ENCODE measurements around the gene NLK.

NLK gene

DNA sequence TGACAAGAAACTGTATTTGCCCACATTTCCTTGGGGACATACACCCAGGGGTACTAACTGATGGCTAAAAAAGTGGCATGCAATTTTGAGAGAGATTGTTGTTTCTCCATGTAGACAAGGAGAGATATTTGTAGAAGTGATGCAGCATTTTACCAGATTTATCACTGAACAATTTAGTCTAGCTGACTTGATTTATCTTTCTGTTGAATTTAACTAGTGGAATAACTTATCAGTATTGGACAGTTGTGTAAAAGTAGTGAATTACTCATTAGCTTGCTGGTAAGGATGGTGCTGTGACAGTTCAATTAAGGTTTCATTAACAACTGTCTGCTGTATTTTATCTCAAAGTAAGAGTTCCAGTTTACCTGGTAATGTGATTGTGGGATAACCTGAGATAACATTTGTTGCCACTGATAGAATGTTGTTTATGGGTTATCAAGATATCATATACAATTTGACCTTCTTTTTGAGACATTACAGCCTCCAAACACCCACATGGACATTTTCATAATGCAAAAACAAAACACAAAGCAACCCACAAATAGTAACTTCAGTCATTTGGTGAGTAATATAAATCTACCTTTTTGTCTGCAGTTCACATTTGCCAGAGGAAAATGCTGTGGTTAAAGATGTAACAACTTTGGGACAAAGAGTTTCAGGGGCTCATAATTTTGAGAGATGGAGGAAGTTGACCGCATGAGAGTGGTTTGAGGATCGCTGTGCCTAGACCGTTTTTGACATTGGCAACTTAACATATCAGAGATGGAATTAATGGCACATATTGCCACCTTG is 3.8 kb downstream of the NLK start:
- peaks cover 19% of the 10 kb centered on the region for H3K4me1 ChIP-seq (ENCODE audit: control insufficient read depth, insufficient read depth, low read length, poor library complexity, severe bottlenecking)
- no peaks in the 10 kb centered on the region for H3K9me3 ChIP-seq (ENCODE audit: control insufficient read depth, low read length)
- H3K4me3 ChIP-seq (ENCODE audit: insufficient read depth, low read depth, low read length, poor library complexity, severe bottlenecking), result no peak overlapping the region
- no peak overlapping the region for H3K27ac ChIP-seq (ENCODE audit: insufficient read depth, low read length, poor library complexity, severe bottlenecking)
- no peaks in the 10 kb centered on the region for H3K36me3 ChIP-seq (ENCODE audit: control insufficient read depth, insufficient read depth, low read length)
- no peaks in the 10 kb centered on the region for H3K27me3 ChIP-seq (replicated peaks; ENCODE audit: control insufficient read depth, insufficient read depth, low read length, poor library complexity, severe bottlenecking)
- DNase-seq, result no peak

DNA sequence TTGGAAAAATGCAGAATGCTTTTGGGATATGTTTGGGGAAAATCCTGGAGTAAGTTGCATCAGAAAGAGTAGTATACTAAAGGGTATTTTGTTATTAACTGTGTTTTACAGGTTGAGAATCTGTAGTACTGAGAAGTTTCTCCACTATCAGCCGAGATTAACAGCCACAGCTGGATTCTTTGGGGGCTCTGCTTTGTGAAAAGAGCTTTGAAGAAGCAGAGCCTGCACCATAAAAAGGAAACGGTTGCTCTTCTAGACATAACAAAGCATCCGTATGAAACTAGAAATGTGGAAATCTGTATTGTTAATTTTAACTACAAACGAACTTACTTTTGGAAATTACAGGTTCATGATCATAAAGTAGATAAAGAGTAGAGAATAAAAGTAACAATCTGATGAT is 5.3 kb downstream of the NLK start:
- no peaks in the 10 kb centered on the region for H3K27me3 ChIP-seq (replicated peaks; ENCODE audit: control insufficient read depth, insufficient read depth, low read length, poor library complexity, severe bottlenecking)
- no peaks in the 10 kb centered on the region for H3K9me3 ChIP-seq (ENCODE audit: control insufficient read depth, low read length)
- no peak overlapping the region for H3K27ac ChIP-seq (ENCODE audit: insufficient read depth, low read length, poor library complexity, severe bottlenecking)
- H3K36me3 ChIP-seq (ENCODE audit: control insufficient read depth, insufficient read depth, low read length), result no peaks in the 10 kb centered on the region
- no peak overlapping the region for H3K4me3 ChIP-seq (ENCODE audit: insufficient read depth, low read depth, low read length, poor library complexity, severe bottlenecking)
- no peak for DNase-seq
- peaks cover 12% of the 10 kb centered on the region for H3K4me1 ChIP-seq (ENCODE audit: control insufficient read depth, insufficient read depth, low read length, poor library complexity, severe bottlenecking)

DNA sequence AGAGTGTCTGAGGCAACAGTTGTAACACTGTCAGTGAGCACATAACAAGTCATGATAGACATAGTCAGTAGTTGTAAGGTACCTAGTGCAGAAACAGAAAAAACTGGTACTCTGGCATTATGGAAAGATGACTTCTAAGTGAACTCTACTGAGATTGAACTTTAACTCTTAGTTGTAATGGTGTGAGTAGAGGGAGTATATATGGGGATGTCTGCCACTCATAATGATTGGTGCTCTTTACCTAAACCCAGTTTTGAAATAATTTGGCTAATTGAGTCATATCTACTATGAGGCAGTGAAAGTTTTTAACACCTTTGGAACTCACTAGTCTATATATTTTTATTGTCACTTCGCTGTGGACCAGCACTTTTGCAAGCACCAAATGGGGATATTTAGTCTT is 6.6 kb downstream of the NLK start:
- Histone ChIP-seq H3K36me3 (ENCODE audit: control insufficient read depth, insufficient read depth, low read length) (no peaks in the 10 kb centered on the region), H3K27me3 (replicated peaks; ENCODE audit: control insufficient read depth, insufficient read depth, low read length, poor library complexity, severe bottlenecking) (no peaks in the 10 kb centered on the region), H3K27ac (ENCODE audit: insufficient read depth, low read length, poor library complexity, severe bottlenecking) (no peak overlapping the region), H3K4me1 (ENCODE audit: control insufficient read depth, insufficient read depth, low read length, poor library complexity, severe bottlenecking) (peaks cover 10% of the 10 kb centered on the region), H3K9me3 (ENCODE audit: control insufficient read depth, low read length) (no peaks in the 10 kb centered on the region), H3K4me3 (ENCODE audit: insufficient read depth, low read depth, low read length, poor library complexity, severe bottlenecking) (no peak overlapping the region)
- DNase-seq, result no peak

DNA sequence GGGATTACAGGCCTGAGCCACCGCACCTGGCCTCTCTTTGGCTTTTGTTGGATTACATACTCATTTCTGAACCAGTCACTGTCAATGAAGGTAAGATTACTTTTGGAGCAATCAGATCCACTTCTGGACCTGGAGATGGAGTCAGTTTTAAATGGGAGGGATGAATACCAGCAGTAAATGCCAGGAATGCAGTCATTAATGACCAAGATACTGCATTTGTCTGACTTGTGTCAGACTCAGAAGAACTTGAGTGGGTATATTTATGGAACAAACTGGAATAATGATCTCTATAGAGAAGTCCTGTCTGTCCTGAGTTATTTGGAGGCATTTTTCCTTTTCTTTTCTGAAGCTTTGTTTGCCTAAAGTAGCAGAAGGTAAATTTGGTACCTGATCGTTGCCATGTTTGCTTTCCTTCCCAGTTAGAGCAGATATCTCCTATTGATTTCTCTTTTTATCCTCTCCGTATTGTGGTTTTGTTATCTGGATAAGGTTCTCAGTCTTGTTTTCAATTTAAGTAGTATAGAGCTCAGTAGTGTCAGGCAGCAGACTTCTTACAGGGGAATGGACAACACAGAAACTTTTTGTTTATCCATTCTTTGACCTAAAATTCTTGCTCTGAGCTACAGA is 10.7 kb downstream of the NLK start:
- Histone ChIP-seq H3K4me3 (ENCODE audit: insufficient read depth, low read depth, low read length, poor library complexity, severe bottlenecking) (no peak overlapping the region), H3K36me3 (ENCODE audit: control insufficient read depth, insufficient read depth, low read length) (no peaks in the 10 kb centered on the region), H3K4me1 (ENCODE audit: control insufficient read depth, insufficient read depth, low read length, poor library complexity, severe bottlenecking) (no peaks in the 10 kb centered on the region), H3K9me3 (ENCODE audit: control insufficient read depth, low read length) (no peaks in the 10 kb centered on the region), H3K27me3 (replicated peaks; ENCODE audit: control insufficient read depth, insufficient read depth, low read length, poor library complexity, severe bottlenecking) (no peaks in the 10 kb centered on the region), H3K27ac (ENCODE audit: insufficient read depth, low read length, poor library complexity, severe bottlenecking) (no peak overlapping the region)
- no peak for DNase-seq

DNA sequence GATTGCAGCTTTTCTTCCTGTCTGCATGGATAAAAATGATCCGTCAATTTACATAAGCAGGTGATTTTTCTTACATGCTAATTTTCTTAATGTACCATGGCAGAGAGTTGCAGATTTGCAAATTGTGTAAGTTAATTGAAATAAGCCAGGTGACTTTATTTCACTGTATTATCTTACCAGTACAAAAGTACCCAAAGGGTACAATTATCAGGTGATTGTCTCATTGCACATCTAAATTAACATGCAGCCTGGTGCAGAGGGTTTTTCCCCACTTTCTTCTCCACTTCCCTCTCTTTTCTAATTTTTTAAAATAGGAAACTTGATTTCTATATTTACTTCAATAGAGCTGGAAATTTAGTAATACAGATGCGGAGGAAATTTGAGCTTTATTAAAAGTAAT is 11.2 kb downstream of the NLK start:
- no peaks in the 10 kb centered on the region for H3K4me1 ChIP-seq (ENCODE audit: control insufficient read depth, insufficient read depth, low read length, poor library complexity, severe bottlenecking)
- no peak for DNase-seq
- H3K27ac ChIP-seq (ENCODE audit: insufficient read depth, low read length, poor library complexity, severe bottlenecking), result no peak overlapping the region
- no peaks in the 10 kb centered on the region for H3K36me3 ChIP-seq (ENCODE audit: control insufficient read depth, insufficient read depth, low read length)
- no peak overlapping the region for H3K4me3 ChIP-seq (ENCODE audit: insufficient read depth, low read depth, low read length, poor library complexity, severe bottlenecking)
- no peaks in the 10 kb centered on the region for H3K27me3 ChIP-seq (replicated peaks; ENCODE audit: control insufficient read depth, insufficient read depth, low read length, poor library complexity, severe bottlenecking)
- H3K9me3 ChIP-seq (ENCODE audit: control insufficient read depth, low read length), result no peaks in the 10 kb centered on the region

DNA sequence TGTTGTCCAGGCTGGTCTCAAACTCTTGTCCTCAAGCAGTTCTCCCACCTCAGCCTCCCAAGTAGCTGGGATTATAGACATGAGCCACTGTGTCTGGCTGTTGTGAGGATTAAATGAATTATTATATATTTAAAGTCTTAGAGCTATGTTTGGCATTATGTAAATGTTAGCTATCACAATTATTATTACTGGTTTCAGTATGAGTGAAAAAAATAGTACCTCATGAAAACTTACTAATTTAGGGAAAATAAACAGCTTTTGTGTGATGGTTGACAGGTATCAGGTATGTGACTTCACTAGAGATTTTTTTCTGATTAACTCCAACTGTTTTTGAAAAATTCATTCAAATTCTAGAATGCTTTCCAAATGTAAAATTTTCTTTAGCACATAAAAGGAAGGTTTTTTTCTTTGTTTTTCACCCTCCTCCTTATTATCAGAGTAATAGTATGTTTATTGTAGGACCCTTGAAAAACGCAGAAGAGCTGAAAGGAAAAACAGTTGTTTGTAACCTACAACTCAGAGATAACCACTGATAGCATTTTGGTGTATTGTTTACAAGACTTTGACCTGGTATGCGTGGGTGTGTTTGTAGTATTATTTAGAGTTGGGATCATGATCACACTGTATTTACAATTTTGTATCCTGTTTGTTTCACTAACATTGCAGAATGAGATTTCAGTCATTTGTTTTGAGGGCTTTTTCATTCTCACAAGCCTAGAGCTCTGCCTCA is 13.2 kb downstream of the NLK start:
- H3K9me3 ChIP-seq (ENCODE audit: control insufficient read depth, low read length), result no peaks in the 10 kb centered on the region
- H3K4me3 ChIP-seq (ENCODE audit: insufficient read depth, low read depth, low read length, poor library complexity, severe bottlenecking), result no peak overlapping the region
- H3K27ac ChIP-seq (ENCODE audit: insufficient read depth, low read length, poor library complexity, severe bottlenecking), result no peak overlapping the region
- no peak for DNase-seq
- no peaks in the 10 kb centered on the region for H3K27me3 ChIP-seq (replicated peaks; ENCODE audit: control insufficient read depth, insufficient read depth, low read length, poor library complexity, severe bottlenecking)
- no peaks in the 10 kb centered on the region for H3K36me3 ChIP-seq (ENCODE audit: control insufficient read depth, insufficient read depth, low read length)
- no peaks in the 10 kb centered on the region for H3K4me1 ChIP-seq (ENCODE audit: control insufficient read depth, insufficient read depth, low read length, poor library complexity, severe bottlenecking)

DNA sequence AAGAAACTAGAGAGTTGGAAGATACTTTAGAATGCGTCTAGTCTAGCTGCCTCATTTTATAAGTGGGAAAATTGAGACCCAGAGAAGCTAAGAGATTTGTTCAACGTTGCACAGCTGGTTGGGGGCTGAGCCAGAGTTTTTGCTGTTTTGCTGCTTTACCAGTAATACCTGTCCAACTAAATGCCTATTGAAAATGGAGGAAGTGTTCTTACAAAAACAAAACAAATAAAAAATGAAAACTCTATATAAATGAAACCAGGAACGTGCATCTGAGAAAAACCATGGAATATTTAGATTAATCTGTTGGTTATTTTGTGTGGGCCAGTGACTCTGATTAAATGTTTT is 13.8 kb downstream of the NLK start:
- no peak for DNase-seq
- Histone ChIP-seq H3K36me3 (ENCODE audit: control insufficient read depth, insufficient read depth, low read length) (no peaks in the 10 kb centered on the region), H3K9me3 (ENCODE audit: control insufficient read depth, low read length) (no peaks in the 10 kb centered on the region), H3K4me1 (ENCODE audit: control insufficient read depth, insufficient read depth, low read length, poor library complexity, severe bottlenecking) (no peaks in the 10 kb centered on the region), H3K27me3 (replicated peaks; ENCODE audit: control insufficient read depth, insufficient read depth, low read length, poor library complexity, severe bottlenecking) (no peaks in the 10 kb centered on the region), H3K4me3 (ENCODE audit: insufficient read depth, low read depth, low read length, poor library complexity, severe bottlenecking) (no peak overlapping the region), H3K27ac (ENCODE audit: insufficient read depth, low read length, poor library complexity, severe bottlenecking) (no peak overlapping the region)

DNA sequence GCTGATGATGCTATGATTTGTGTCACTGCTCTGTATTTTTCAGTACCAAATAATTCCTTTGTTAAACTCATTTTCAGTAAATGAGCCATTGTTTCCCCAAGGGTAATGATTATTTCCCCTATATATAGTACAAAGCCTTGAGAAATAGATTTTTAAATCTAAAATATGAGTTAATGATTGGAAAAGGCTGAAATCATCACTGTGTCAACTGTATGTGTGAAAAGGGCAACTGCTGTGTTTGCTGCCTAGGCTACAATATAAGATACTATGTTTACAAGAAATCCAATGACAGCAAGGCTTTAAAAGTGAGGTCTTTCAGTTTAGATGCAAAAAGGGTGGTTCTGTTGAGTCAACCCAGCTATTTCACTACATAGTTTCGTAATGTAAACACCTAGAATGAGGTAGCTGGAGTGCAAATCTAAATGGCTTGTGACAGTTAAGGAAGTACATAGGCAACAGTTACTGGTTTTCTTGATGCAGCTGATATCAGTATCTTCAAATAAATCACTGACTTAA is 15.3 kb downstream of the NLK start:
- no peak overlapping the region for H3K4me3 ChIP-seq (ENCODE audit: insufficient read depth, low read depth, low read length, poor library complexity, severe bottlenecking)
- no peak for DNase-seq
- H3K4me1 ChIP-seq (ENCODE audit: control insufficient read depth, insufficient read depth, low read length, poor library complexity, severe bottlenecking), result no peaks in the 10 kb centered on the region
- no peaks in the 10 kb centered on the region for H3K27me3 ChIP-seq (replicated peaks; ENCODE audit: control insufficient read depth, insufficient read depth, low read length, poor library complexity, severe bottlenecking)
- H3K9me3 ChIP-seq (ENCODE audit: control insufficient read depth, low read length), result no peaks in the 10 kb centered on the region
- H3K27ac ChIP-seq (ENCODE audit: insufficient read depth, low read length, poor library complexity, severe bottlenecking), result no peak overlapping the region
- no peaks in the 10 kb centered on the region for H3K36me3 ChIP-seq (ENCODE audit: control insufficient read depth, insufficient read depth, low read length)

DNA sequence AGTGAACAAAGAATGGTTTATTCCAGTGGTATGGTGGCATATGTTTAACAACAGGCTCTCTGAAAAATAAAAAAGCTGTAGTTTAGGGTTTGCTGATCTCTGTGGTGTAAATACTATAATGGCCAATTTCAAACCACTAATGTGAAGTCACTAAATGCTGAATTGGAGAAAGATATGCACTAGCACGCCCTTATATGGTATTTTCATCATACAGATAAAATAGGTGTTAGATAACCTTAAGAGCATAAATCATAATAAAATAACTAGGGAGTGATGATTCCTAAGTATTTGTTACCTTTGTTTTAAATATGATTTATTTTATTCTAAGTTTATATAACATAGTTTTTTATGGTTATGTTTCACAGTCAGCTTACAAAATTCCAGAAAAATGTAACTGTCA is 17.2 kb downstream of the NLK start:
- no peaks in the 10 kb centered on the region for H3K4me1 ChIP-seq (ENCODE audit: control insufficient read depth, insufficient read depth, low read length, poor library complexity, severe bottlenecking)
- no peaks in the 10 kb centered on the region for H3K27me3 ChIP-seq (replicated peaks; ENCODE audit: control insufficient read depth, insufficient read depth, low read length, poor library complexity, severe bottlenecking)
- no peaks in the 10 kb centered on the region for H3K9me3 ChIP-seq (ENCODE audit: control insufficient read depth, low read length)
- H3K4me3 ChIP-seq (ENCODE audit: insufficient read depth, low read depth, low read length, poor library complexity, severe bottlenecking), result no peak overlapping the region
- H3K36me3 ChIP-seq (ENCODE audit: control insufficient read depth, insufficient read depth, low read length), result no peaks in the 10 kb centered on the region
- no peak overlapping the region for H3K27ac ChIP-seq (ENCODE audit: insufficient read depth, low read length, poor library complexity, severe bottlenecking)
- no peak for DNase-seq

DNA sequence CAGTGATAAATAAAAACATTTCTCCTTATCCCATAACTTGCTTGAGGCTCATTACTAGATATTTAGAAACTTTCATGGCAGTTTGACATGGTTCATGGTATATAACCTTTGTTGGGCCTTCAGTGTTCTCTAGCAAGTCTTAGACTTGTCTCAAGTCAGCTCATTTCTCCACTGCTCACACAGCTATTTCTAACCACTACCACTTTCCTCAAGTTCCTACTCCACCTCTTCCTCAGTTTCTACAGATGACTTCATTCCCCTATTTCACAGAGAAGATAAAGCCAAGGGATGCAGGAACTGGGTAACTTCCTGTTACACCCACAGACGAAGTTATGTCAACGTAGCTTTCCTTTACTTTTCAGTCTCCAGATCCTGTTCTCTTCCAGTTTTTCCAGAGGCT is 23.2 kb downstream of the NLK start:
- no peak for DNase-seq
- no peak overlapping the region for H3K27ac ChIP-seq (ENCODE audit: insufficient read depth, low read length, poor library complexity, severe bottlenecking)
- H3K36me3 ChIP-seq (ENCODE audit: control insufficient read depth, insufficient read depth, low read length), result no peaks in the 10 kb centered on the region
- H3K27me3 ChIP-seq (replicated peaks; ENCODE audit: control insufficient read depth, insufficient read depth, low read length, poor library complexity, severe bottlenecking), result no peaks in the 10 kb centered on the region
- peaks cover 9% of the 10 kb centered on the region for H3K4me1 ChIP-seq (ENCODE audit: control insufficient read depth, insufficient read depth, low read length, poor library complexity, severe bottlenecking)
- no peak overlapping the region for H3K4me3 ChIP-seq (ENCODE audit: insufficient read depth, low read depth, low read length, poor library complexity, severe bottlenecking)
- H3K9me3 ChIP-seq (ENCODE audit: control insufficient read depth, low read length), result no peaks in the 10 kb centered on the region
